Thyroid gland (tissue), 4 donors: ENCODE results near the gene SMIM41. TPM values are rescaled to one million over a fixed set of nuclear protein-coding genes. Genes with fewer than 3 reads are reported as not detected.
A peak's percentile ranks its signal among the peaks of the same experiment; 100 is the strongest.

Experiments used
- DNase-seq, 2 donors: peaks; one replicate each; pipeline ENCODE4 v3.0.0-alpha.2; 2019
- H3K27ac ChIP-seq, 3 donors: fragments of 200-600 bp; sonication (generic); 1 replicate in 2 of 3; 2 replicates in 1 of 3; pipeline ENCODE4 v1.5.1; 2016 to 2019; ENCODE audit warnings: mild to moderate bottlenecking in 1 of 3, moderate library complexity in 1 of 3
- H3K27me3 ChIP-seq: fragments of 200-600 bp; sonication (generic); one replicate; pipeline ENCODE4 v1.5.1; 2019
- H3K36me3 ChIP-seq, 2 donors: fragments of 200-600 bp; sonication (generic); one replicate each; pipeline ENCODE4 v1.5.1; 2016 to 2019
- H3K4me1 ChIP-seq, 2 donors: fragments of 200-600 bp; sonication (generic); one replicate each; pipeline ENCODE4 v1.5.1; 2017 to 2019
- H3K4me3 ChIP-seq, 3 donors: fragments of 200-600 bp; sonication (generic); replicated peaks in 1 of 3; 1 replicate in 2 of 3; 2 replicates in 1 of 3; pipeline ENCODE4 v1.5.1; 2016; ENCODE audit warnings: mild to moderate bottlenecking in 1 of 3
- H3K9me3 ChIP-seq: fragments of 200-600 bp; sonication (generic); one replicate; pipeline ENCODE4 v1.5.1; 2017
- CTCF ChIP-seq, 6 experiments: fragments of 200-600 bp in 3 of 6; fragments of 450-650 bp in 3 of 6; sonication (generic) in 3 of 6; IDR thresholded peaks; one replicate each; pipeline ENCODE4 v1.5.1; 2016 to 2019; ENCODE audit warnings: antibody characterized with exemption in 6 of 6, mild to moderate bottlenecking in 2 of 6, inconsistent platforms in 1 of 6, moderate library complexity in 1 of 6
- POLR2A ChIP-seq, 2 donors: fragments of 450-650 bp; IDR thresholded peaks; one replicate each; pipeline ENCODE4 v1.6.1; 2017; ENCODE audit warnings: antibody characterized with exemption in 2 of 2, mild to moderate bottlenecking in 2 of 2, moderate library complexity in 1 of 2
- WGBS, 2 donors: methylation state at CpG; one replicate each; pipeline ENCODE4 v1.1.5; 2017; 5-methylcytosine and 5-hydroxymethylcytosine counted together
- intact Hi-C: fragments of 100-400 bp; cut with DNase I; formaldehyde crosslinking; loops from one replicate; pipeline ENCODE4 v1.15.1; 2023
- total RNA-seq, 4 donors: library from RNA; depleted of rRNA; stranded (reverse); fragments of >200 nt; gene quantifications; one replicate each; pipeline ENCODE4 v1.2.3, GENCODE V29; 2016

The SMIM41 gene
- total RNA-seq, 4 donors from 2014 or later = 0.67 TPM; not detected in 3

DNA sequence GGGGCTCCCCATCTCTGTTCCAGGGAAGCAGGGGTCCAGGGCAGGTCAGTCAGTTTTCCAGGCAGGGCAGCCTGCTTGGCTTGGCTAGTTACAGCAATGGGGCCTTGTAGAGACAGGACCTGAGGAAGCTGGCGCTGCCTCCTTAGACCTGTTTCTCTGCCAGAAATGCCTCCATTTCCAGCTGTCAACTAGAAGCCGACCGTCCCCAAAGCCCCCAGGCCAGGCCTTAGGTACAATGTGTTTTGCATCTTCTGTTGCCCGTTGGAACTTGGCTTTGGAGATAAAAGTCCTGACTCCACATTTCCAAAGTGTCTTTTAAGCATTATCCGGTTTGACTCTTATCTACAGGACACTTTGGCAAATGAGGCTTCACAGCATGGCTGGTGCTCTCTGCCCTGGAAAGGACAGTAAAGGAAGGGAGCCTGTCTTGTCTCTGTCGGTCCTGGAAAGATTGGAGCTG, 69.7 kb downstream of the SMIM41 start:
- peak in 1 of 2 donors; percentile 26 for DNase-seq
- Histone ChIP-seq H3K36me3 (no peaks in the 10 kb centered on the region), H3K4me1 (peaks cover 43 to 76% of the 10 kb centered on the region in 2 donors), H3K9me3 (no peaks in the 10 kb centered on the region), H3K27ac (peak overlapping the region; percentile 97 to 100 (median 98)), H3K4me3 (no peak overlapping the region), H3K27me3 (no peaks in the 10 kb centered on the region)
- intact Hi-C loops = no loop called here
- TF ChIP-seq CTCF (IDR thresholded peaks at IDR 0.05) = no peak
- TF ChIP-seq POLR2A (IDR thresholded peaks at IDR 0.05) = no peak
- WGBS, 2 donors = 58 to 75% methylated on average over 4 of the region's 6 CpGs

- peak in 1 of 2 donors; percentile 45 for TF ChIP-seq POLR2A (IDR thresholded peaks at IDR 0.05)
- TF ChIP-seq CTCF (IDR thresholded peaks at IDR 0.05) = no peak
- Histone ChIP-seq H3K27ac (peak overlapping the region; percentile 97 to 100 (median 98)), H3K36me3 (no peaks in the 10 kb centered on the region), H3K27me3 (no peaks in the 10 kb centered on the region), H3K9me3 (no peaks in the 10 kb centered on the region), H3K4me1 (peaks cover 43 to 73% of the 10 kb centered on the region in 2 donors), H3K4me3 (no peak overlapping the region)
- WGBS, 2 donors = 21 to 29% methylated on average over 2 to 5 of the region's 5 CpGs
- DNase-seq = peak; percentile 90 to 93
- intact Hi-C loops = loop anchor here (10.0 kb wide), 1 partner anchor 355 kb away; no protein-coding TSS in a partner anchor
These were observed 70.2 kb downstream of the SMIM41 start for GRCh38 chr12:52149651-52150241.

DNA sequence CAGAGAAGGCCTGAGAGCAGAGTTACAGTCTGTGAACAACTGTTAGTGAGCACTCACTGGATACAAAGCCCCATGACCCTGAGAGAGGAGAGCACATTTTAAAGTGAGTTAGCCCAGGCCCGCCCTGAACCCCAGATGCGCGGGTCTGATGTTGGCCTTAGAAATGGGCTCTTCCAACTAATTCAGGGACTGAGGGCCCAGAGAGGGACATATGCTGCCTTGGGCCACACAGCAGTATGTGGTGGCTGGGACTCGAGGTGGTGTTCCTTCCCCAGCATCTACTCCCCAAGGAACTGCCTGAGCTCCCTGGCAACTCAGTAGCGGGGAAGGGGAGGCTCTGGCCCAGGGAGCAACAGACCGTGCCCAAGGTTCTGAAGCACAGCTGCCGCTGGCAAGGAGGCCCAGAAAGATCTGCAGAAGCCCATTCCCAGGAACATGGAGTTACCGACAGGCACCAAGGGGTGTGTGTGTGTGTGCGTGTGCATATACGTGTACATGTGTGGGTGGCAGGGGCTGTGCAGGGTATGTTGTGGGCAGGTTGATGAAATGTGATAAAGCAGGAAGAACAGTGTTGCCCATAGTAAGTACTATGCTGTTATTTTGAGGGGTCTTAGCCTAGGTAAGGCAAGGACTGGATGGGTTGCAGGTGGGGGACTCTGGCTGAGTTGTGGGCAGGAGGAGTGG, 71.8 kb downstream of the SMIM41 start:
- TF ChIP-seq CTCF (IDR thresholded peaks at IDR 0.05) = no peak
- TF ChIP-seq POLR2A (IDR thresholded peaks at IDR 0.05) = no peak
- 85 to 95% methylated on average over 10 of the region's 10 CpGs for WGBS, 2 donors
- intact Hi-C loops = loop anchor here (10.0 kb wide), 1 partner anchor 354 kb away; no protein-coding TSS in a partner anchor
- Histone ChIP-seq H3K4me3 (no peak overlapping the region), H3K27me3 (no peaks in the 10 kb centered on the region), H3K27ac (peak overlapping the region; percentile 97 to 100 (median 98)), H3K36me3 (no peaks in the 10 kb centered on the region), H3K4me1 (peaks cover 43 to 64% of the 10 kb centered on the region in 2 donors), H3K9me3 (no peaks in the 10 kb centered on the region)
- DNase-seq = peak; percentile 64 to 68

DNA sequence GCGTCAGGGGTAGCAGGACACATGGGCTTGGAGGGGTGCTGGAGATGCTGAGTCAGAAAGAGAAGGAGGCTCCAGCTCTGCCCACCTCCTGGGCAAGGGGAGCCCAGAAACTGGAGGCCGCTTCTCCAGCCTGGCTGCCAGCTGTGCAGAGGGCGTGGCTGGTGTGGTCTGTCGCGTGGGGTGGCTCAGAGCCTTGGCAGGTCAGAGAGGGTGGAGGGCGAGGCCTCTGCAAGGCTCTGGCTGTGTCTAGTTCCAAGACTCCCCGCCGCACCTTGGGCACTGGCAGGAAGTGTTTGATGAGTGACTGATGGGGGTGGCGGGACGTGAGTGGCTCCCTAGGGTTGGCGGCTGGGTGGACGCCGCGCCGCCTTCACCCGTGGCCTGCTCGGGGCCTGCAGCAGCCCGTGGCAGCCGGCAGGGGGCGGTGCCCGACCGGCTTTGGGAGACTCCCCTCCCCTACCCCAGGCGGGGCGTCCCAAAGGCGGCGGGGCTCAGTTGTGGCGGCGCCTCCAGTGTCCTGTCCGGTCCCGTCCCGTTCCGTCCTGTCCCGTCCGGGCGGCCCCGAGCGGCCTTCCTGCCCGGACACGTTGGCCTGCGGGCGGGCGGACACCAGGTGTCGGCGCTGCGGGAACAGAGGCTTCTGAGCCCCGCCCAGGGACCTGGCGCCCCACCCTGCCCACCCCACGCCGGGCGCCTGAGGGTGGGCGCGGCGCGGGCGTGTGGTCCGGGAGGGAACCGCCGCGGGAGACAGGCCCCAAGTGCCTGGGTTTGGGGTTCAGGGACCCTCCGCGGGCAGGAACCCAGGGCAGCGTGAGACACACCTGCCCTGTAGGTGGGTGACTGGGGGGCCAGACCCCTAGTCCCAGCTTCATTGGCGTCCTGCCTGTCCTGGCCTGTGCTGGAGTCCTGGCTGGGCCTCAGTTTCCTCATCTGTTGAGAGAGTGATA, 72.6 kb downstream of the SMIM41 start:
- peak; percentile 79 to 83 for DNase-seq
- H3K27ac ChIP-seq = peak overlapping the region; percentile 97 to 100 (median 98)
- WGBS, 2 donors = 30 to 45% methylated on average over 5 to 15 of the region's 63 CpGs
- peak overlapping the region in 1 of 3 donors; percentile 40 for H3K4me3 ChIP-seq
- peaks cover 38 to 60% of the 10 kb centered on the region in 2 donors for H3K4me1 ChIP-seq
- peak in 1 of 2 donors; percentile 41 for TF ChIP-seq POLR2A (IDR thresholded peaks at IDR 0.05)
- peak; percentile 59 to 96 (median 94) for TF ChIP-seq CTCF (IDR thresholded peaks at IDR 0.05)
- H3K27me3 ChIP-seq = no peaks in the 10 kb centered on the region
- no peaks in the 10 kb centered on the region for H3K36me3 ChIP-seq
- H3K9me3 ChIP-seq = no peaks in the 10 kb centered on the region
- intact Hi-C loops = loop anchor here (10.0 kb wide), 1 partner anchor 353 kb away; no protein-coding TSS in a partner anchor
